ENCODE results near the gene NUP214.
"Not testable (repeated sequence)": the region's sequence is repeated elsewhere in the genome, so short reads cannot be mapped to it uniquely, and the experiment has no call there.

The NUP214 gene

DNA sequence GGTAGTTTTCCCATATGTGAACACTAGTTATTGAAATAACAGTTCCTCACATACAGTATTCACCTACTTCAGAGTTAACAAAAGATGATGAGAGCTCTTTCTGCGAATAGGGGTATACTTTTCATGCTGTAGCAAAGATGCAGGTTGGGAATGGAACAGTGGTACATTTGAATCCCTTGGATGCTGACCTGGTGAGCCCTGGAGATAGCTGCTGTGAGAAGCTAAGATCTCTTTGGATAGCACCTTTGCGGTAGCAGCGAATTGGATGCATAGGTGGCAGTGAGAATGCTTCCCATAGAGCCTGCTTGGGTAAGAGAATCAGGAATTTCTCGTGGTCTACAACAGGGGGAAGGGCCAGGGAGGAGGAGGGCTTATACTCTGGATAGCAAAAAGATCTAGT lies 61.2 kb downstream of the NUP214 start:
- Histone ChIP-seq H3K4me3 (ENCODE audit: insufficient read length, low read depth) (no peak overlapping the region), H3K4me1 (ENCODE audit: insufficient read depth, insufficient read length) (no peaks in the 10 kb centered on the region), H3K36me3 (ENCODE audit: insufficient read depth, insufficient read length, low read length) (peaks cover 47% of the 10 kb centered on the region), H3K9ac (ENCODE audit: insufficient read length, low read depth) (no peak overlapping the region), H3K27me3 (ENCODE audit: insufficient read depth, insufficient read length) (no peaks in the 10 kb centered on the region), H3K9me3 (ENCODE audit: insufficient read depth, low read length) (no peaks in the 10 kb centered on the region)
- TF ChIP-seq ZNF274 (IDR thresholded peaks at IDR 0.05; ENCODE audit: low read depth, low read length) (no peak), YY1 (IDR thresholded peaks at IDR 0.05; ENCODE audit: insufficient read depth, insufficient read length) (no peak), SUZ12 (IDR thresholded peaks at IDR 0.05; ENCODE audit: extremely low read depth, insufficient read depth, insufficient read length) (no peak)
- no peak for DNase-seq (ENCODE audit: low read depth, low spot score)

DNA sequence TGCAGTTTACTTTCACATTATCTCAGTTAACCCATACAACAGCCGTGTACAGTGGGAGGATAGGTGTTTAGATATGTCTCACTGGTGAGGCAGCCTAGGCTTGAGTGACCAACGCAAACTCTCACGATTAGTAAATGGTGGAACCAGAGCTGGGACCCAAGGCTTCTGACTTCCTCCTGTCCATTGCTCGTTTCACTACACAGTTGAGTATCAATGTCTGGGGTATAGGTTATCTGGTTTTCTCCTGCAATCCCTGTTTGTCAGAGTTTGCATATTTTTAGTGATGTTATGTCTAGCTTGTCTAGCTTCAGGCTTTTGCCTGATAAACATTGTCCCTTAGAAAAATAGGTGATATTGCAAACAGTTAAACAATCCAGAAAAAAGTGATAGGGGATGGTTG lies 62.6 kb downstream of the NUP214 start:
- no peak overlapping the region for H3K4me3 ChIP-seq (ENCODE audit: insufficient read length, low read depth)
- DNase-seq (ENCODE audit: low read depth, low spot score), result no peak
- H3K27me3 ChIP-seq (ENCODE audit: insufficient read depth, insufficient read length), result no peaks in the 10 kb centered on the region
- H3K9ac ChIP-seq (ENCODE audit: insufficient read length, low read depth), result no peak overlapping the region
- H3K4me1 ChIP-seq (ENCODE audit: insufficient read depth, insufficient read length), result no peaks in the 10 kb centered on the region
- TF ChIP-seq ZNF274 (IDR thresholded peaks at IDR 0.05; ENCODE audit: low read depth, low read length) (no peak), SUZ12 (IDR thresholded peaks at IDR 0.05; ENCODE audit: extremely low read depth, insufficient read depth, insufficient read length) (no peak), YY1 (IDR thresholded peaks at IDR 0.05; ENCODE audit: insufficient read depth, insufficient read length) (no peak)
- H3K36me3 ChIP-seq (ENCODE audit: insufficient read depth, insufficient read length, low read length), result peaks cover 49% of the 10 kb centered on the region
- H3K9me3 ChIP-seq (ENCODE audit: insufficient read depth, low read length), result no peaks in the 10 kb centered on the region

DNA sequence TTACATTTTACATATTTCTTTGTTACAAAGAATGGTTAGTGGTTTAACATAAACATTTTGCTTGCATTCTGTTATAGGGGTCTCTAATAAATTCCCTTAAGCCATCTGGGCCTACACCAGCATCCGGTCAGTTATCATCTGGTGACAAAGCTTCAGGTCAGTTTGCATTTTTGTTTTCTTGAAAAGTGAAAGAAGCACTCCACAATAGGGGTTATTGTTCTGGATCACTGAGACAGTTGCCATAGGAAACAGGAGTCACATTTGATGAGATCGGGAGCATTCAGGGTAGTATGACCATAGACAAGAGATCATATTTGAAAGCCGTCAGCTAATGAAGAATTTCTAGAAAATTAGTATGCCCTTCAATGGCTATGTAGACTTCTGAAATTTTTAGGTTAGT lies 63.6 kb downstream of the NUP214 start:
- peaks cover 52% of the 10 kb centered on the region for H3K36me3 ChIP-seq (ENCODE audit: insufficient read depth, insufficient read length, low read length)
- no peaks in the 10 kb centered on the region for H3K27me3 ChIP-seq (ENCODE audit: insufficient read depth, insufficient read length)
- no peak overlapping the region for H3K4me3 ChIP-seq (ENCODE audit: insufficient read length, low read depth)
- no peak for TF ChIP-seq YY1 (IDR thresholded peaks at IDR 0.05; ENCODE audit: insufficient read depth, insufficient read length)
- TF ChIP-seq ZNF274 (IDR thresholded peaks at IDR 0.05; ENCODE audit: low read depth, low read length), result no peak
- TF ChIP-seq SUZ12 (IDR thresholded peaks at IDR 0.05; ENCODE audit: extremely low read depth, insufficient read depth, insufficient read length), result no peak
- H3K9me3 ChIP-seq (ENCODE audit: insufficient read depth, low read length), result no peaks in the 10 kb centered on the region
- no peak overlapping the region for H3K9ac ChIP-seq (ENCODE audit: insufficient read length, low read depth)
- H3K4me1 ChIP-seq (ENCODE audit: insufficient read depth, insufficient read length), result no peaks in the 10 kb centered on the region
- DNase-seq (ENCODE audit: low read depth, low spot score), result no peak

DNA sequence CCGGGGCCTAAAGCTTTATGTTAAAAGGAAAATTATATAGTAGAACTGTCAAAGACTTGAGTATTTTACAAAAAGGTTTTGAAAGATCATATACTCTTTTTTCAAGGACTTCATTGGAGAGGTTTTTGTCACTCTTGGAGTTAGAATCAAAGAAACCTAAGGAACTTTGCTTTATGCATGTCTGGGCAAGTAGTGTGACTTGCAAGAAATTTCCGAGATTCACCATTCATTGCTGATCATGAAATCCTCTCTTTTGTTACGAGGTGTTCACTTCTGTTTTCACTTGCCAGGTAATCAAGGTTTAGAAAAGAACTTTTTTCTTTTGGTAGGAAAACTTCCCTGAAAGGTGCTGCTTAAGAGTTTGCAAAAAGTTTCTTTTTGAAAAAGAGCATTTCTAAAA lies 64.8 kb downstream of the NUP214 start:
- Histone ChIP-seq H3K36me3 (ENCODE audit: insufficient read depth, insufficient read length, low read length) (peaks cover 61% of the 10 kb centered on the region), H3K27me3 (ENCODE audit: insufficient read depth, insufficient read length) (no peaks in the 10 kb centered on the region)
- DNase-seq (ENCODE audit: low read depth, low spot score), result no peak

DNA sequence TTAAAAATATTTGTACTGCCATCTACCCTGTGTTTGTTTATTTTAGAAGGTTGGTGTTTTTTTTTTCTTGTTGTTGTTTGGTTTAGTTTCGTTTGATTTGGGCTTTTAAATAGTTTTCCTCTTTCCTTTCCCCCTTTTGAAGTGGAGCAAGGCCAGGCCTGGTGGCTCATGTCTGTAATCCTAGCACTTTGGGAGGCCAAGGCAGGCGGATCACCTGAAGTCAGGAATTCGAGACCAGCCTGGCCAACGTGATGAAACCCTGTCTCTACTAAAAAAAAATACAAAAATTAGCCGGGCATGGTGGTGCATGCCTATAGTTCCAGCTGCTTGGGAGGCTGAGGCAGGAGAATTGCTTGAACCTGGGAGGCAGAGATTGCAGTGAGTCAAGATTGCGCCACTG lies 65.6 kb downstream of the NUP214 start:
- not testable (repeated sequence) for H3K4me3 ChIP-seq (ENCODE audit: insufficient read length, low read depth); DNase-seq (ENCODE audit: low read depth, low spot score); H3K27me3 ChIP-seq (ENCODE audit: insufficient read depth, insufficient read length); H3K9me3 ChIP-seq (ENCODE audit: insufficient read depth, low read length); H3K4me1 ChIP-seq (ENCODE audit: insufficient read depth, insufficient read length); H3K9ac ChIP-seq (ENCODE audit: insufficient read length, low read depth)
- peaks cover 62% of the 10 kb centered on the region for H3K36me3 ChIP-seq (ENCODE audit: insufficient read depth, insufficient read length, low read length)

More for the DNA sequence above, 64.8 kb downstream of the NUP214 start:
- no peaks in the 10 kb centered on the region for H3K4me1 ChIP-seq (ENCODE audit: insufficient read depth, insufficient read length)
- no peak overlapping the region for H3K4me3 ChIP-seq (ENCODE audit: insufficient read length, low read depth)
- no peaks in the 10 kb centered on the region for H3K9me3 ChIP-seq (ENCODE audit: insufficient read depth, low read length)
- TF ChIP-seq ZNF274 (IDR thresholded peaks at IDR 0.05; ENCODE audit: low read depth, low read length), result no peak
- TF ChIP-seq SUZ12 (IDR thresholded peaks at IDR 0.05; ENCODE audit: extremely low read depth, insufficient read depth, insufficient read length), result no peak
- TF ChIP-seq YY1 (IDR thresholded peaks at IDR 0.05; ENCODE audit: insufficient read depth, insufficient read length), result no peak
- no peak overlapping the region for H3K9ac ChIP-seq (ENCODE audit: insufficient read length, low read depth)

DNA sequence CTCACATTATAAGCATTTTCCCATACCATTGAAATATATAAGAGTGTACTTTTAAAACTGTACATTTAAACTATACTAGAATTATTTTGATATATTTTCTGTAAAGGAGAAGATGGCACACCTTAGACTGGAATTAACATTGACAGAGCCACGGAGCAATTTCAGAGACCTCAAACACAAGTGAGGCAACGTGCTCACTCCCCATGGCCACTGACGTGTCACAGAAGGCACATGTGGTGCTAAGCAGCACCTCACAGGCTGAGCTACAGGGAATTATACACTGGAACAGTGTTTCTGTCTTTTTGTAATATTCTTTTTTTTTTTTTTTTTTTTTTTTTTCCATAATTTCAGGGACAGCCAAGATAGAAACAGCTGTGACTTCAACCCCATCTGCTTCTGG lies 66.5 kb downstream of the NUP214 start:
- H3K4me3 ChIP-seq (ENCODE audit: insufficient read length, low read depth), result no peak overlapping the region

DNA sequence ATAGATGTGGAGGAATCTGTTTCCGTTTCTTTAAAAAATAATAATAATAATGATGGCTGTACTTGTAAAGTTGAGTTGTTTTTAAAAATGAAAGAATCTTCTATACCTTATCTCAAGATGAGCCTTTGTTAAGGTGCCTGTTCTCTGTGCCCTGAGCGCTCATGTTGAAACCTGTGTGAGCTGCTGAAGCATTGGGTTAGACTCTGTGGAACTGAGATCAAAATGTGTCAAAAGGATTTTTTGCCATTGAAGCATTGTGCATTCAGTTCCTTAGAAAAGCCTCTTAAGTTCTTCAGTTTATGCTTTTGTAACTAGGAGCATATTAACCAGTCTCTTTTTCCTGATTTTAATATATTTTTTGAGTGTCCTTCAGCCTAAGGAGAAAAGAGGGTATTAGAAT lies 67.7 kb downstream of the NUP214 start:
- peaks cover 63% of the 10 kb centered on the region for H3K36me3 ChIP-seq (ENCODE audit: insufficient read depth, insufficient read length, low read length)
- no peaks in the 10 kb centered on the region for H3K4me1 ChIP-seq (ENCODE audit: insufficient read depth, insufficient read length)
- TF ChIP-seq SUZ12 (IDR thresholded peaks at IDR 0.05; ENCODE audit: extremely low read depth, insufficient read depth, insufficient read length) (no peak), ZNF274 (IDR thresholded peaks at IDR 0.05; ENCODE audit: low read depth, low read length) (no peak), YY1 (IDR thresholded peaks at IDR 0.05; ENCODE audit: insufficient read depth, insufficient read length) (no peak)
- DNase-seq (ENCODE audit: low read depth, low spot score), result no peak
- H3K9ac ChIP-seq (ENCODE audit: insufficient read length, low read depth), result no peak overlapping the region
- no peaks in the 10 kb centered on the region for H3K9me3 ChIP-seq (ENCODE audit: insufficient read depth, low read length)
- H3K4me3 ChIP-seq (ENCODE audit: insufficient read length, low read depth), result no peak overlapping the region
- H3K27me3 ChIP-seq (ENCODE audit: insufficient read depth, insufficient read length), result no peaks in the 10 kb centered on the region

More for the DNA sequence above, 66.5 kb downstream of the NUP214 start:
- TF ChIP-seq ZNF274 (IDR thresholded peaks at IDR 0.05; ENCODE audit: low read depth, low read length) (no peak), SUZ12 (IDR thresholded peaks at IDR 0.05; ENCODE audit: extremely low read depth, insufficient read depth, insufficient read length) (no peak), YY1 (IDR thresholded peaks at IDR 0.05; ENCODE audit: insufficient read depth, insufficient read length) (no peak)
- Histone ChIP-seq H3K9me3 (ENCODE audit: insufficient read depth, low read length) (no peaks in the 10 kb centered on the region), H3K36me3 (ENCODE audit: insufficient read depth, insufficient read length, low read length) (peaks cover 63% of the 10 kb centered on the region), H3K27me3 (ENCODE audit: insufficient read depth, insufficient read length) (no peaks in the 10 kb centered on the region), H3K9ac (ENCODE audit: insufficient read length, low read depth) (no peak overlapping the region), H3K4me1 (ENCODE audit: insufficient read depth, insufficient read length) (no peaks in the 10 kb centered on the region)
- DNase-seq (ENCODE audit: low read depth, low spot score), result no peak

DNA sequence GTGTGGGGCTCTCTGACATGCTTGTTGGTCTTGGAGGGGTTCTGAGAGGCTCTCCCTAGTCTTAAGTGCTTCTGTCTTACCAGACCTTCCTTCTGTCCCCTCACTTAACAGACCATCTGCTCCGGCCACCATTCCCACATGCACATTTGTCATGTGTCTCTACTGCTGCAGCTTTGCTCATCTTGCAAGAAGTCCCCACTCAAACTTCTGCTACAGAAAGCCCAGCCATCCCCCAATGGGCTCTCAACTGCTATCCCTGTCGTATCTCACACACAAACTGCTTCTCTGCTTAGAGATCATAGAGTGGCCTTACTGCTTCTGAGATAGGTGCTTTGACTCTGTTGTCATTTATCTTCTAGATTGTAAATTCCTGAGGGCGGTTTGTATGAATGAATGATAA lies 69.4 kb downstream of the NUP214 start:
- Histone ChIP-seq H3K27me3 (ENCODE audit: insufficient read depth, insufficient read length) (no peaks in the 10 kb centered on the region), H3K4me1 (ENCODE audit: insufficient read depth, insufficient read length) (no peaks in the 10 kb centered on the region), H3K9me3 (ENCODE audit: insufficient read depth, low read length) (no peaks in the 10 kb centered on the region), H3K36me3 (ENCODE audit: insufficient read depth, insufficient read length, low read length) (peaks cover 62% of the 10 kb centered on the region), H3K9ac (ENCODE audit: insufficient read length, low read depth) (no peak overlapping the region), H3K4me3 (ENCODE audit: insufficient read length, low read depth) (no peak overlapping the region)
- no peak for DNase-seq (ENCODE audit: low read depth, low spot score)
- TF ChIP-seq ZNF274 (IDR thresholded peaks at IDR 0.05; ENCODE audit: low read depth, low read length) (no peak), YY1 (IDR thresholded peaks at IDR 0.05; ENCODE audit: insufficient read depth, insufficient read length) (no peak), SUZ12 (IDR thresholded peaks at IDR 0.05; ENCODE audit: extremely low read depth, insufficient read depth, insufficient read length) (no peak)
